Caco-2 (cell line): Measurements from ENCODE around the gene KCNH5. TPM values are rescaled to one million over a fixed set of nuclear protein-coding genes. Genes with fewer than 3 reads are reported as not detected.

Experiments
- BruUV-seq: library from RNA; stranded (reverse); fragments of 400-500 nt; replicated peaks from 2 replicates; lab custom pipeline; 2021; lab: Mats Ljungman, UMichigan
- CTCF ChIA-PET: fragments of 300-600 bp; sonication (Branson Sonifier 250); formaldehyde crosslinking; loops from one replicate; lab custom pipeline; 2022; ENCODE audit warnings: antibody characterized with exemption; lab: Charles Lee
- POLR2A ChIA-PET: fragments of 300-600 bp; sonication (Branson Sonifier 250); formaldehyde crosslinking; loops from one replicate; lab custom pipeline; 2022; ENCODE audit warnings: antibody characterized with exemption; lab: Charles Lee
- DNase-seq, 2 experiments: peaks; one replicate each; pipeline versions ENCODE4 v3.0.0 to v3.0.0-alpha.2; 2020 to 2022
- H3K27me3 ChIP-seq: replicated peaks from 2 replicates; pipeline ENCODE4 v1.6.0; 2011; ENCODE audit warnings: low read length; ENCODE audit not compliant: control insufficient read depth, insufficient read depth
- H3K36me3 ChIP-seq: 2 replicates; pipeline ENCODE4 v1.5.1; 2011; ENCODE audit warnings: low read length; ENCODE audit not compliant: control insufficient read depth, insufficient read depth
- H3K4me1 ChIP-seq: fragments of 250-450 bp; sonication (Bioruptor Pico); 2 replicates; pipeline ENCODE4 v1.5.1; 2020; ENCODE audit warnings: mild to moderate bottlenecking
- H3K4me3 ChIP-seq: 2 replicates; pipeline ENCODE4 v1.5.1; 2011; ENCODE audit warnings: low read depth, mild to moderate bottlenecking, control low read depth, low read length
- H3K9me3 ChIP-seq: fragments of 250-450 bp; sonication (Bioruptor Pico); 2 replicates; pipeline ENCODE4 v1.5.1; 2020; ENCODE audit warnings: mild to moderate bottlenecking, moderate library complexity
- H3K27ac Mint-ChIP-seq: one replicate; pipeline ENCODE4 v1.8.0; 2022; ENCODE audit warnings: mixed read lengths; ENCODE audit not compliant: unreplicated experiment
- H3K27me3 Mint-ChIP-seq: one replicate; pipeline ENCODE4 v1.8.0; 2022; ENCODE audit warnings: mixed read lengths; ENCODE audit not compliant: insufficient read depth, unreplicated experiment
- H3K36me3 Mint-ChIP-seq: one replicate; pipeline ENCODE4 v1.8.0; 2022; ENCODE audit warnings: mild to moderate bottlenecking, mixed read lengths; ENCODE audit not compliant: insufficient read depth, unreplicated experiment
- H3K4me1 Mint-ChIP-seq: one replicate; pipeline ENCODE4 v1.8.0; 2022; ENCODE audit warnings: low read depth, mixed read lengths; ENCODE audit not compliant: unreplicated experiment
- H3K4me3 Mint-ChIP-seq: one replicate; pipeline ENCODE4 v1.8.0; 2022; ENCODE audit warnings: mild to moderate bottlenecking, moderate library complexity, mixed read lengths; ENCODE audit not compliant: unreplicated experiment
- H3K9me3 Mint-ChIP-seq: one replicate; pipeline ENCODE4 v1.8.0; 2022; ENCODE audit warnings: mixed read lengths; ENCODE audit not compliant: unreplicated experiment
- intact Hi-C: fragments of 100-400 bp; cut with micrococcal nuclease; formaldehyde crosslinking; loops from one replicate; pipeline ENCODE4 v1.10.0; 2022; ENCODE audit not compliant: unreplicated experiment
- total RNA-seq: library from RNA; stranded (reverse); gene quantifications from 2 replicates; pipeline ENCODE4 v1.2.3, GENCODE V29; 2022
- TF ChIP-seq, protein P1 (sequence below), 2 experiments: fragments of 200-600 bp in 1 of 2; IDR thresholded peaks; 1 replicate in 1 of 2; 2 replicates in 1 of 2; pipeline versions ENCODE4 v1.5.1 to v1.8.0; 2011 to 2022; ENCODE audit warnings: antibody characterized with exemption in 1 of 2, control low read depth in 1 of 2, inconsistent platforms in 1 of 2, low read depth in 1 of 2, low read length in 1 of 2, mild to moderate bottlenecking in 1 of 2, moderate library complexity in 1 of 2; ENCODE audit not compliant: insufficient read depth in 1 of 2, severe bottlenecking in 1 of 2, unreplicated experiment in 1 of 2

KCNH5 gene
- total RNA-seq, 1 experiment from 2014 or later, result not detected

DNA sequence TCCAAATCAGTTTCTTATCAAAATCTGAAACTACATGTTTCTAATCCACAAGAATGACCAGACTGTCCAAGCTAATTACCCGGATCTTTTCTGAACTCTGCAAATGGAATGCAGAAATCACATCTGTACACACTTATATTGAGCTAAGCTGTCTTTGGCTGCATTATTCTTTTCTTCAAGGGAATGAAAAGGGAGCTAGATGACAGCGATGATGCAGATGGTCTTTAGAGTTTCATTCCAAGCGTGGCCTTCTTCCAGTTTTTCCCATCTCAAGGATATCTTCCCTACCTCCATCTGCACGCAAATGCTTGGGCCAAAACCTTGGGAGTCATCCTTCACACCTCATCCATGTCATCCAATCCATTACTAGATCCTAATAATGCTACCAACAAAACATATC lies 12.6 kb downstream of the KCNH5 start:
- BruUV-seq, result no TSS peak
- no peaks in the 10 kb centered on the region for H3K4me1 Mint-ChIP-seq

DNA sequence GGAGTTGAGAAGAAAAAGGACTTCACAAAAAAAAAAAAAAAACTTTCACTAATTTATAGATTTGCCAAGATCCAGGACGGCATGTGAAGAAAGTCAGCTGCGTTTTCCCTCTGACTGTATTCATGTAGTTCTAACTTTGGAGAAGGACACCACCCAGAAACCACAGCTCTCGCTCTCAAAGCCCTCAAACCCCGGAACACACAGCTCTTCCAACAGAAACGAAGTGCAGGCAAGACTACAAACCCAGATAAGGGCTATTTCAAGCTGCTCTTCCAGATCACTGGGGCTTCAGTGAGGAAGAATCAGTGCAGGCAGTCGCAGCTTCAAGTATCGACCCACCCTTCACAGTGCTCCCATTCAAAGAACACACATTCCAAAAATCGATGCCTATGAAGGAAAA lies 13.2 kb downstream of the KCNH5 start:
- no peaks in the 10 kb centered on the region; the same call in 1 of the 2 replicates for H3K27me3 ChIP-seq
- ChIA-PET CTCF (no interaction called here), POLR2A (no interaction called here)
- no peak overlapping the region for H3K27ac Mint-ChIP-seq
- no peaks in the 10 kb centered on the region for H3K36me3 Mint-ChIP-seq
- H3K36me3 ChIP-seq, result no peaks in the 10 kb centered on the region
- no peaks in the 10 kb centered on the region for H3K4me1 Mint-ChIP-seq
- no peaks in the 10 kb centered on the region for H3K4me1 ChIP-seq
- DNase-seq, result no peak
- H3K4me3 ChIP-seq, result no peak overlapping the region
- H3K4me3 Mint-ChIP-seq, result no peak overlapping the region
- H3K9me3 ChIP-seq, result no peaks in the 10 kb centered on the region
- no peaks in the 10 kb centered on the region for H3K9me3 Mint-ChIP-seq
- BruUV-seq, result no TSS peak
- intact Hi-C loops, result loop anchor here (10.0 kb wide), 1 partner anchor 337 kb away; no protein-coding TSS in a partner anchor
- H3K27me3 Mint-ChIP-seq, result no peaks in the 10 kb centered on the region
- TF ChIP-seq, protein P1, sequence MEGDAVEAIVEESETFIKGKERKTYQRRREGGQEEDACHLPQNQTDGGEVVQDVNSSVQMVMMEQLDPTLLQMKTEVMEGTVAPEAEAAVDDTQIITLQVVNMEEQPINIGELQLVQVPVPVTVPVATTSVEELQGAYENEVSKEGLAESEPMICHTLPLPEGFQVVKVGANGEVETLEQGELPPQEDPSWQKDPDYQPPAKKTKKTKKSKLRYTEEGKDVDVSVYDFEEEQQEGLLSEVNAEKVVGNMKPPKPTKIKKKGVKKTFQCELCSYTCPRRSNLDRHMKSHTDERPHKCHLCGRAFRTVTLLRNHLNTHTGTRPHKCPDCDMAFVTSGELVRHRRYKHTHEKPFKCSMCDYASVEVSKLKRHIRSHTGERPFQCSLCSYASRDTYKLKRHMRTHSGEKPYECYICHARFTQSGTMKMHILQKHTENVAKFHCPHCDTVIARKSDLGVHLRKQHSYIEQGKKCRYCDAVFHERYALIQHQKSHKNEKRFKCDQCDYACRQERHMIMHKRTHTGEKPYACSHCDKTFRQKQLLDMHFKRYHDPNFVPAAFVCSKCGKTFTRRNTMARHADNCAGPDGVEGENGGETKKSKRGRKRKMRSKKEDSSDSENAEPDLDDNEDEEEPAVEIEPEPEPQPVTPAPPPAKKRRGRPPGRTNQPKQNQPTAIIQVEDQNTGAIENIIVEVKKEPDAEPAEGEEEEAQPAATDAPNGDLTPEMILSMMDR (IDR thresholded peaks at IDR 0.05; ENCODE audit: insufficient read depth in 1 of 2, low read depth in 1 of 2, low read length in 1 of 2, severe bottlenecking in 1 of 2, unreplicated experiment in 1 of 2), result no peak

More for the DNA sequence above, 12.6 kb downstream of the KCNH5 start:
- no peaks in the 10 kb centered on the region for H3K9me3 ChIP-seq
- TF ChIP-seq, protein P1 (IDR thresholded peaks at IDR 0.05; ENCODE audit: insufficient read depth in 1 of 2, low read depth in 1 of 2, low read length in 1 of 2, severe bottlenecking in 1 of 2, unreplicated experiment in 1 of 2), result no peak
- H3K36me3 ChIP-seq, result no peaks in the 10 kb centered on the region
- no peaks in the 10 kb centered on the region for H3K36me3 Mint-ChIP-seq
- no peaks in the 10 kb centered on the region; the same call in 1 of the 2 replicates for H3K27me3 ChIP-seq
- H3K4me3 ChIP-seq, result no peak overlapping the region
- H3K27ac Mint-ChIP-seq, result no peak overlapping the region
- H3K4me3 Mint-ChIP-seq, result no peak overlapping the region
- POLR2A ChIA-PET, result no interaction called here
- no peaks in the 10 kb centered on the region for H3K4me1 ChIP-seq
- intact Hi-C loops, result loop anchor here (10.0 kb wide), 1 partner anchor 338 kb away; no protein-coding TSS in a partner anchor
- CTCF ChIA-PET, result no interaction called here
- no peaks in the 10 kb centered on the region for H3K27me3 Mint-ChIP-seq
- DNase-seq, result no peak
- H3K9me3 Mint-ChIP-seq, result no peaks in the 10 kb centered on the region

DNA sequence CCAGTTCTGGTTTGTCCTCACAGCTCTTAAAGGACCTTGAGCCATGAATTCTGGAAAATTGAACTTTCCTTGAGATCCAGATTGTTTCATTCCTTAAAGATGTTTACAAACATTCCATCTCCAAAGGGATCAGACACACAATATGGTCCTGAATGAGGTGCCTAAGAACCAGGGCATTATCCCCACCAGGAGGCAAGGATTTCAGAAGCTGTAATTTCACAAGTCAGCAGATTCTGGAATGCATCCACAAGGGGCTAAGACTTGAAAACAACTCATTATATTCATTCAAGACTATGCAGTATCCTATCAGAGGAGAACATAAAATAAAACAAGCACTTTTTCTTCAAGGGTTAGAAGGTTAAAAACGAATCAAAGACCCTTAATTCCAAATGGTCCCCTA lies 15.1 kb downstream of the KCNH5 start:
- Mint-ChIP-seq H3K27me3 (no peaks in the 10 kb centered on the region), H3K36me3 (no peaks in the 10 kb centered on the region), H3K4me1 (no peaks in the 10 kb centered on the region), H3K27ac (no peak overlapping the region), H3K9me3 (no peaks in the 10 kb centered on the region), H3K4me3 (no peak overlapping the region)
- H3K36me3 ChIP-seq, result no peaks in the 10 kb centered on the region
- no TSS peak for BruUV-seq
- no peaks in the 10 kb centered on the region for H3K9me3 ChIP-seq
- no peaks in the 10 kb centered on the region; the same call in 1 of the 2 replicates for H3K27me3 ChIP-seq
- TF ChIP-seq, protein P1 (IDR thresholded peaks at IDR 0.05; ENCODE audit: insufficient read depth in 1 of 2, low read depth in 1 of 2, low read length in 1 of 2, severe bottlenecking in 1 of 2, unreplicated experiment in 1 of 2), result no peak
- ChIA-PET CTCF (no interaction called here), POLR2A (no interaction called here)
- intact Hi-C loops, result loop anchor here (10.0 kb wide), 1 partner anchor 335 kb away; no protein-coding TSS in a partner anchor
- no peaks in the 10 kb centered on the region for H3K4me1 ChIP-seq
- no peak for DNase-seq
- no peak overlapping the region for H3K4me3 ChIP-seq
